GM12875 (cell line): ENCODE results near the gene HSF4.

ENCODE experiments used
- H3K4me3 ChIP-seq: one replicate; pipeline ENCODE4 v1.5.1; 2011; ENCODE audit warnings: low read depth, low read length, control low read depth
- CTCF ChIP-seq: IDR thresholded peaks from 2 replicates; pipeline ENCODE4 v1.5.1; 2011; ENCODE audit warnings: low read depth, mild to moderate bottlenecking, control low read depth, inconsistent platforms, low read length, moderate library complexity, borderline replicate concordance; ENCODE audit not compliant: insufficient read depth

The HSF4 gene

DNA sequence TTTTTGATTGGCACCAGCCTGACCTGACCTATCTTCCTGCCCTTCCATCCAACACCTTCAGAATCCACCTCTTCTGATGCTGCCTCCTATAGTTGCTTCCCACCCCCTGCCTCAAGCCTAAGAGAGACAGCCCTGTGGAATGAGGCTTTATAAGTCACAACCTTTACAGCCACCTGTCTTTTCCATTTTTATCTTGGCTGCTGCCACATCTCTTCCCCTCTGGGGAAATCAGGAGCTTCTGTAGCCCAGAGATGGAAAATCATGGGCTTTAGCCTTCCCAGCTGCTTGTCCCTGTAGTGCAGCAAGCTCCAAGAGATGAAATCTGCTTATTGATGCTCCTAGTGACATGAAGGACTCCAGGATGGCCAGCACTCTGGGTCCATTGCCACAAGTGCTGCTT lies 36.1 kb upstream of the HSF4 start:
- H3K4me3 ChIP-seq = no peak overlapping the region
- no peak for TF ChIP-seq CTCF

DNA sequence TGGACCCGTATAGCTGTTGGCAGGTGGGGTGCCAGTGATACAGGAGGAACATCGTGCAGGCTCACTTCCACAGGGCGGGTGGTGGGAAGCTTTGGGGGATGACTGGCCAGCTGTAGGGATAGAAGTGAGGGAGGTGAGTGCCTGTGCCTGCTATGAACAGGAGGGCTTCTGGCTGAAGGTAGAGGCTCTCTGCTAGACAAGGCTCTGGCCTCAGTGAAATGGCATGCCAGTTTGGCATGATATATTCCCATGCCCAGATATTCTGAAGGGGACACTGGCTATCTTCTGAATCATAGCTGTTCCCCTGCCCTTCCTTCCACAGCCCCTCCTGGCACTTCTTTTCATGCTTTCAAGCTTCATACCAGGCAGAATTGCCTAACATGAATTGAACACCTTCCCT lies 35.7 kb upstream of the HSF4 start:
- no peak for TF ChIP-seq CTCF
- H3K4me3 ChIP-seq = no peak overlapping the region

- no peak overlapping the region for H3K4me3 ChIP-seq
- TF ChIP-seq CTCF = no peak
These were observed 35.1 kb upstream of the HSF4 start for GRCh38 chr16:67129422-67129821.

DNA sequence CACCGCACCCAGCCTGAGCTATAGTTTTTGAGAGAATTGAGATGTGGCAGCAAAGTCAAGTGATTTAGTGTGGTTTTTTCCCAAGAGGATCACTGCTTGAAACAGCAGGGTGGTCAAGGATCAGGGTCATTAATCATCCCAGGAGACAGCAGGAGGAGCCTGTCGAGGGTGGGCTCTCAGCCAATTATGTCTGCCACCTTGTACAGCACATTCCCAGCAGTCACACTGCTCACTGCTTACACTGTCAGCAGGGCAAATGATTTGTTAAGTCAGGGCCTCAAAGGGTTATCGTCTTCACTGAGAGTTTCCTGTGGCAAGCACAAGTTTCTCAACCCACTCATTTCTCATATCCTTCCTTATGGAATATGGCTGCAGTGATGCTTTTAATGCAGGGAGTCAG lies 26.9 kb upstream of the HSF4 start:
- H3K4me3 ChIP-seq = no peak overlapping the region
- TF ChIP-seq CTCF = no peak

DNA sequence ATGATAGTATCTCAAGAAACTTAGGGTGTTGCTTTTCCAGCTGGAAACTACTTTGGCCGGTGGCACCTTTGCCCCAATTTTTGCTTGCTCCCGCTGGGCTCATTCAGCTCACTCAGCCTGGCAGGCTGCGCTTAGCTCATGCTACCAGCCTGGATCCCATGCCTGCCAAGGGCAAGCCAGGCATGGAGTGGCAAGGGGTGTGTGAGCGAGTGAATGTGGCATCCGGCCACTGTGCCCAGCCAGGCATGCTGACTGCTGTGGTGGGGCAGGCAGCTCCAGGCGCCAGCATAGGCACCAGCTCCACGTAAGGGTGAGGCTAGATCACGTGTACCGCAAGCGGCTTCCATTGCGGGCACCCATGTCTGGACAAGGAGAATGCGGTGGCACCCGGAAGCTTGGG lies 23.2 kb upstream of the HSF4 start:
- H3K4me3 ChIP-seq = no peak overlapping the region
- no peak for TF ChIP-seq CTCF

DNA sequence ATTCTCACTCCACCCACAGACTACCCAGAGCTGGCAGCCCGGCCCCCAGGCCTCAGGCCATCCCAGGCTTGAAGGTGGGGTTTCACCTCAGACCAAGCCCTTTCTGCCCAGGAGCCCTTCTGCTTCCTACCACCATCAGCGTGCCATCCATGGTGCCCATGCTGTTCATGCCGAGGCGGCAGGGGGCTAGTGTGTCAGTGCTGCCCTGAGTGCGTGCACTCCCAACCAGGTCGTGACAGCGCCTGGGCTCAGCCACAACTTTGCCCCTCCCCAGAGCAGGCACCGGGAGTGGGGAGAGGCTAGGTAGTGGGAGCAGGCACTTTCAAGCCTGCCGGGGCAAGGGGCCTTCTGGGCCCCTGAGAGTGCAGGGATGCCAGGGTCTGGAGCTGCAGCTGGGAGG lies 22.2 kb upstream of the HSF4 start:
- no peak for TF ChIP-seq CTCF
- H3K4me3 ChIP-seq = no peak overlapping the region

DNA sequence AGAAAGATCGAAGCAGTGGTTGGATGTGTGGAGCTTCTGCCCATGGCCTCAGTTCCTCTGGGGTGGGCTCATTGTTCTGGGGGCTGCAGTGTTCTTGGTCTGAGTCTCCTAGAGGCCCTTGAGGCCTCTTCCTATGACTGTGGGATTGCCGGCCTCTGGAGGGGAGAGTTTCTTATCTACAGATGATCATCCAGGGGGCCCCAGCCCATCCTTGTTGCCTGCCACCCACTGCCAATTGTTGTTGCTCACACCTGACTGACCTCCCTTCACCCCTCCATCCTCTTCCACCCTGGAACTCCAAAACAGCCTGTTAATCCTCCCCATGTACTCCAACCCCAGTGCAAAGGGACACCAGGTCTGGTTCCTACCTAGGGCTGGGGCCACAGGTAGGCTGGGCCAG lies 19.6 kb upstream of the HSF4 start:
- no peak overlapping the region for H3K4me3 ChIP-seq
- no peak for TF ChIP-seq CTCF
